GM19455 (cell line): ENCODE measurements around the gene SCLY.
"Not testable (repeated sequence)": the region's sequence is repeated elsewhere in the genome, so short reads cannot be mapped to it uniquely, and the experiment has no call there.

Source experiments
- ATAC-seq: cut with Tn5 transposase; IDR thresholded peaks from one replicate; pipeline ENCODE4 v1.9.1; 2021; ENCODE audit not compliant: unreplicated experiment

SCLY gene

DNA sequence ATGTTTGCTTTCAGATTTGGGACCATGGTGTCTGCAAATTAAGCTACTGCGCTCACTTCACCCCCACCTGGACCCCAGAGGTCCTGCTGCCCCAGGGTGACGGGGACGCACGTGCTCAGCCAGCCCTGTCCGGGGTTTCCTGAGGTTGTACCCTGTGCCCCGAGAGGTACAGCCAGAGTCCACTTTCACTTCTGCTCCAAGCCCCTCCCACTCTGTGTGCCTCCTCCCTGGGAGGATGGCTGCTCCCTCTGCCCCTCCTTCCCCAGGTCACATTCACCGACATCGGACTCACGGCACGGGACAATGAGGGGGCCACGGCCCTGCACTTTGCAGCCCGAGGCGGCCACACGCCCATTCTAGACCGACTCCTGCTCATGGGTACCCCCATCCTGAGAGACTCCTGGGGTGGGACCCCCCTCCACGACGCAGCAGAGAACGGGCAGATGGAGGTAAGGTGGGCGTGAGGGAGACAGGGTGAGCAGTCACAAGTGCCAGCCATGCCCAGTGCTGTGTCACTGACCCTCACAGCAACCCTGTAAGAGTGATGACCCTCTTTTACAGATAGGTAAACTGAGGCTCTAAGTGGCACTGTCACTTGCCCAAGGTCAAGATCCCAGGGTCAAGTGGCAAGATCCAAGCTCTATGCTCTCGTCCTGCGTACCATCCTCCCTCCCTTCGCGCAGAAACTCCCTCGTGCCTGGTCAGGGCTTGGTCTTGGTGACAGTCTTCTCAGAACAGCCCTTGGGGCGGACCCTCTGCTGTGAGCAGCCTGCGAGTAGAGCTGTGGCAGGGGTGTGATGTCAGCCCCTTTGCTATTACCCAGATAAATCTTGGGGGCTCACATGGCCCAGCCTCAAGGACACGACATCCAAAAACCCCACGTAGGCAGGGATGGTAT lies 47.0 kb downstream of the SCLY start:
- peak; percentile 56 for ATAC-seq

DNA sequence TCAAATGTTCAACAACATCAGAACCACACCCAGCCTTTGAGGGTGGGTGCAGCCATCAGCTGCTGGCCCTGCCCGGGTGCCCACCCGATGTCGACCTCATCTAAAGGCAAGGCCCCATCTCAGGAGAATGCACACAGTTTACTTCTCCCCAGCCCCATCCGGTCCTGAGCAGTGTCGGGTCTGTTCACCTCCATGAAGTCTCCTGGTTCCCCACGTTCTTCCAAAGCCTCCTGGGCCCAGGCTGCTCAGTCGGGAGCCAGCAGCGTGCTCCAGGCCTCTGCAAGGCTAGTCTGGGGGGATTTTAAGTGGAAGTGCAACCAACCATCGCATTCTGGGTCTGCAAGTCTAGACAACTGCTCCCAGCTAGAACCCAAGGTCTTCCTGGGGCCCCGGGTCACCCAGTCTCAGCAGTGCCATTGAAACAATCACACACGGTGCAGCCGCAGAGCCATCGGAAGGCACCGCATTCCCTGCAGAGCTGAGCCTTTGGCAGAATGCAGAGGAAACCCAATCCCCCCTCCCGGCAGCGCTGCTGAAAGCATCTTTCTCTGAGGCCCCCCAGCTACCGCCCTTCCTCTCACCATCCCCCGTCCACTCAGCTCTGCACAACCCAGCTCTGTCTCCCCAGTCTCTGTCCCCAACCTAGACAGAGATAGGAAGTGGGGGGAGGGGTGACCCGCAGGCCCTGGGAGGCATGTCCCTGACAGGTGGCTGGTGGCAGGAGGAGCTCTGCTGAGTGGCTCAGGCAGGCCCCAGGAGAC lies 47.8 kb downstream of the SCLY start:
- ATAC-seq: peak; percentile 58

DNA sequence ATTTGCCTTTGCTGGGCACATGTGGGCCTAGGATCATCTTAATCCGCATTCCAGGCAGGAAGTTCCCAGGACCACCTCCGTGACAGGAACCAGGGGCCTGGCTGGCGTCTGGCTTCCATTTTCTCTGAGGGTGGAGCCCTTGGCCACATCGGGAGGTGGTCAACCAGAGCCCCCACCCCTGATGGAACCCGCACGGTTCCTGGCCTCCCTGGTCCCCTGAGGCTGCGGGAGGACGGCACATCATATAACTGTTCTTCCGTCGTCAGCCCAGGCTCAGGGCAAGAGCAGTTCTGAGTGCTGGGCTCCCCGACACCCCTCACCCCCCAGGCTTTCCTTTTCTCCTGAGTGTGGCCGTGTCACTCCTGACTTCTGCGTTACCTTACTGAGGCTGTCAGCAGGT lies 52.8 kb downstream of the SCLY start:
- no peak for ATAC-seq

DNA sequence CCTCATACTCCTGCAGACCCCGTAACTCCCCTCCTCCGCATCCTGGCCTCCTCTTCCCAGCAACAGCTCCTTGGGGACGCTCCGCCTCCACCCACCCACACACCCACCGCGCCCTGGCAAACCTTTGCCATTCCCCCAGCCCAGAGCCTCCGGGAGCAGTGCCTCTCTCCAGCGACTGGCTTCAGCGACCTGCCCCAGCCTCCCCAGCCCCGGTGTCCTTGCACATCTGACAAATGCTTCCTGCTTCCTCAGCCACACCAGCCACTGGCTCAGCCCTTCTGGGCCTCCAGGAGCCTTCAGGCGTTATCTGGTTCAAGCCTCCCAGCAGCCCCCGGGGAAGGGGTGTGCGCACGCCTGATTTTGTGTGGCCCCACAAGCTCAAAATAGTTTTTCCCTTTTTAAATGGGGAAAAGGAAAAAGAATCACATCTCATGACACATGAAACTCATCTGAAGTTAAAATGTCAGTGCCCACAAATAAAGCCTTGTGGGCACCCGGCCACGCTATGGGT lies 53.6 kb downstream of the SCLY start:
- no peak for ATAC-seq

DNA sequence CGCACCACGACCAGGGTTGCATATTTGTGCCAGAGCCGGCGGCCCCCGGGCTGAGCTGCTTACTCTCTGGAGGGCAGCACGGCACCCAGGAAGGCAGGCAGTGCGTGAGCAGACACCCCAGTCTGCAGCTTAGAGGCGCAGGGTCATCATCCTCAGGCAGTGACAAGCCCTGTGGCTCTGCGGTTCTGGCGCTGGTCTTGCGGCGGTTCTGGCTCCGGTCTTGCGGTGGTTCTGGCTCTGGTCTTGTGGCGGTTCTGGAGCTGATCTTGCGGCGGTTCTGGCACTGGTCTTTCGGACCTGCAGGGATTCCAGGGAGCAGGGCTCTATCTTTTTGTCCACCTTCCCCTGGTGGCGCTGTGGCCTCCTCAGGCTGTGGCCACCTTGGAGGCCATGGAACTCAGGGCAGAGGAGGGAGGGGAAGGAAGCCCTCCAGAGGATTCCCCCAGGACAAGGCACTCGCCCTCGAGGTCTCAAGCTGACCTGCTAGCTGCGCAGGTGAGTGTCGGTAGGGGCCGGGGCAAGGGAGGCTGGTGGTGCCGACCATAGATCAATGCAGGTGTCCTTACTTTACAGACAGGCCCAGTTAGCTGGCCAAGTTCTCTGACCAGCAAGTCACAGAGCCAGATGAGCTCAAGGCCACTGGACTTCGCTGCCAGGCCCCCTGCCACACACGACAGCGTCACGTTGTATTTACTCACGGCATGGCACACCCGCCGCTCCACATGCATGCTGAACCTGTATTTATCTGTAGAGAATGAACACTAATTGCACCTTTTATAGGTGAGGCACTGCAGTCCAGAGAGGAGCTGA lies 54.3 kb downstream of the SCLY start:
- no peak for ATAC-seq

DNA sequence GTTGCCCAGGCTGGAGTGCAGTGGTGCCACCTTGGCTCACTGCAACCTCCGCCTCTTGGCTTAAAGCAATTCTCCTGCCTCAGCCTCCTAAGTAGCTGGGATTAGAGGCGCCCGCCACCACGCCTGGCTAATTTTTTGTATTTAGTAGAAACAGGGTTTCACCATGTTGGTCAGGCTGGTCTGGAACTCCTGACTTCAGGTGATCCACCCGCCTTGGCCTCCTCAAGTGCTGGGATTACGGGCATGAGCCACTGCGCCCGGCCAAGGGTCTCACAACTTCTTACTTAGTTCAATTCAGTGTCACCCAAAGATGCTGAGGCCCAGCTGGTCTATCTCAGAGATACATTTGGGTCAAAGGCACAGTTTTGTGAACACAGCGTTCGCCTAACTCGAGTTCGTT lies 54.9 kb downstream of the SCLY start:
- ATAC-seq: not testable (repeated sequence)

DNA sequence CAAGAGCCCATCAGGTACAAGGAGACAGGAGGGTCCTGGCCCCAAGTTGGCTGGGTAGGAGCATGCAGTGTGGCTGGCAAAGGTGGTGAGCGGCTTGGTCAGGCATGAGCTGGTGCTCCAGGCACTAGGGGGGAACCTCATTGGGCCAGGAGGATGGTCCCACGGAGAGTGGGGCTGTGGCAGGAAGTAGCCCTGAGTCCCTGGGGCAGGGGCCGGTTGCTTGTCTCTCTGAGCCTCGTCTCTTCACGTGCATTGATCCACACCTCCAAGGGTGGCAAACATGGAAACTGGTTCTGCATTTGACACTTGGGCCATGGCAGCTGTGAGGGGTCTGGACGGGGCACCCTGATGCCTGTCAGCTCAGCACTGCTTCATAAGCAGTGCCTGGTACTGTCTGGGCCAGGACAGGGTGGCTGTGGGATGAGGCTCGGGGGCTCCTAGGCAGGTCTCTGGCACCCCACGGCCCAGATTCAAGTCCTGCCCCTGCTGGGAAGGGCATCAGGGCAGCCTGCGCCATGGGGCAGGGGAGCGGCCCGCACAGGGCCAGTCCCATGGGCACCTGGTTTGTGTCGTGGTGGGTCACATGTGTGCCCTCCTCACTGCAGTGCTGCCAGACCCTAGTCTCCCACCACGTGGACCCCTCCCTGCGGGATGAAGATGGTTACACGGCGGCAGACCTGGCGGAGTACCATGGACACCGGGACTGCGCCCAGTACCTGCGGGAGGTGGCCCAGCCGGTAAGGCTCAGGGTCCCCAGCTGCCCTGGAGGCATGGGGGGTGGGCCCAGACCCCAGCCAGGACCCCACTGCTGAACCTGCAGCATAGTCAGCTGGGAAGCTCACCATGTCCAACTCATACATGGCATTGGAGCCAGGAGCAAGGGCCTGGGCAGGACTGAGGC lies 55.7 kb downstream of the SCLY start:
- no peak for ATAC-seq

DNA sequence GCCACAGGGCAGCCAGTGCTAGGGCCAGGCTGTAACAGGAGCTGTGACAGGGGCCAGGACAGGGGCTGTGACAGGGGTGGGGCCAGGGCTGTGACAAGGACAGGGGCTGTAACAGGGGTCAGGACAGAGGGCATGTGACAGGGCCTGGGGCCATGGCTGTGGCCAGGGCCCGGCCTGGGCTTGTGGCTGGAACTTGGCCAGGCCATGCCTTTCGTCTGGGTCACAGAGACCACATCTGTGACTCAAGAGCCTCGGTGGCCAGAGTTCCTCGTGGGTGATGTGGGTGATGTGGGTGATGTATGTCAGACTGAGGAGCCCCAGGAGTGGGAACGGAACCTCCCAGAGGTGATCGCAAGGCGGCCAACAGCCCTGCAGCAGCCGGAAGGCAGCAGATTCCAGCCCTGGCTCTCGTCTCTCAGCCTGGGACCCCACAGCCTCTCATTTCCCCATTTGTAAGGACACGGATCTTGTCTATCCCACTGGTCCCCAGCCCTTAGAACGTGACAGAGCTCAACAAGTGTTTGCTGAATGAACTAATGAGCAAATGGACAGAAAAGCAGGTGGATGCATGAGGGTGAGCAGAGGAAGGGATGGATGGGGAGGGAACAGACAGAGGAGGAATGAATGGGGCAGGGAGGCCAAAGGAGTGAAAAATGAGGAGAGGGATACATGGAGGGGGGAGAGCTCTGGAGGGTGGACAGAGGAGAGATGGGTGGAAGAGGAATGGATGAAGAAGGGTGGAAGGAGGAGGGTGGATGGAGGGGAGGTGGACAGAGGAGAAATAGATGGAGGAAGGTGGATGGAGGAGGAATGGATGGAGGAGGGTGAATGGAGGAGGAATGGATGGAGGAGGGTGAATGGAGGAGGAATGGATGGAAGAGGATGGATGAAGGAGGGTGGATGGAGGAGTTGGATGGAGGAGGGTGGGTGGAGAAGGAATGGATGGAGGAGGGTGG lies 56.7 kb downstream of the SCLY start:
- no peak for ATAC-seq

DNA sequence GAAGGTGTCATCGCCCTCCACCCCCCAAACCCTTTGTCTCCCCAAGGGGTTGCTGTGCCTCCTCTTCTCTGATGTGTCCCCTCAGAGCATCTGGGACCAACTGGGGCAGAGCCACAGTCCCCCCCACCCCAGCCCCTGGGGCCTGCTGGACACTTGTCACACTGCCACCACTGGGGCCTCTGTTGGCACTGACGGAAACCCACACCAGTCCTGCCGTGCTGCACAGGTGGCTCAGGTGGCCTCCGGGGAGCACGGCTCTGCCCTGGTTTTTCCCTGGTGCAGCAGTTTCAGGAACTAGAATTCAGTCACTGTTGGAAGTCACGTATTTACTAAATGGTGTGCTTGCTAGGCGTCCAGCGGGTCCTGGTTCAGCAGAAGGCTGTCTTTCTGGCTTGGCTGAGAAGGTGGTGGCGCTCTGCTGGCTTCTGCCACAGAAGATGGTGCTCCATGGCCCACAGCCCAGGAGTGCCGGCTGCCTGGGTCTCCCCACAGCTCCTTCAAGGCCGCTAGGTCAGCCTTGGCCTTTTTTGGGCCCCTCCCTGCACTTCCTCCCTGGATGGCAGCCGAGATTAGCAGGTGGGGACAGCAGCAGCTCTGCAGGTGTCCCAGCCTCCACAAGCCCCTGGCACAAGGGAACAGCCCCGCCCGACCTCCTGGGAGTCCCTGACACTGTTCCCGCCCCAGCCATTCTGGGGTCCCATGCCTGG lies 59.1 kb downstream of the SCLY start:
- ATAC-seq: no peak

DNA sequence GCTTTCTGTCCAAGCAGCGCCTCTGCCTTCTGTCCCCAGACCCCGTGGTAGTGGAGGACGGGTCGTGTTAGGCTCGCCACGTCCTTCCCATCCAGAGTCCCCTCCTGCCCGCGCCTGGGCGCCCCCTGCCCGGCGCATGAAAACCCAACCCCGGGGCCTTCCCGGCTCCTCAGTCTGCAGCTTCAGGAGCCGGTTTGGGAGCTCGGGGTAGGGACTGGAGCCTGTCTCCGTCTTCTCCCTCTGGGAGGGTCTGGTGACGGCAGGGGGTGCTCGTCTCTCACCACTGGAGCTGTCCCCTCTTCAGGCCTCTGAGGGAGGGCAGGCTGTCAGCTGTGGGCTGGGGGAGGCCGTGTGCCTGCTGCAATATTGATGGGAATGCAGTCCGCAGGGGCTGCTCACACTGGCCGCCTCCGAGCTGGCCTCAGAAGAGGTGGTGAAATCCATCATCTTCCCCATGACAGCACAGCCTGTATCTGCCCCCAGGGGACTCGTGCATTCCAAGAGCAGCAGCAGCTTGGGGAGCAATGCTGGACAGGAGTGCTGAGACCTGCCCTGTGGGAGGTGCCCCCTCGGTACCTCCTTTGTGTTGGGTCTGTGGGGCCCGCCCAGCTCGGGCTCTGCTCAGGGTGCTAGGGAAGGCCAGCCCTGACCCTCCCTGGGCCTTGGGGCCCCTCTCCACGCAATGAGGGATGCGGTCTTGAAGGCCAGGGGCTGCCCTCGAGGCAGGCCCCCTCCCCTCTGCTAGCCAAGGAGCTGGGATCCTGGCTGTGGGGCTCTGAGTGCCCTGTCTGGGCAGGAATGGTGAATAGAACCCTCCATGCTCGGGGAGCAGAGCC lies 59.9 kb downstream of the SCLY start:
- ATAC-seq: no peak

DNA sequence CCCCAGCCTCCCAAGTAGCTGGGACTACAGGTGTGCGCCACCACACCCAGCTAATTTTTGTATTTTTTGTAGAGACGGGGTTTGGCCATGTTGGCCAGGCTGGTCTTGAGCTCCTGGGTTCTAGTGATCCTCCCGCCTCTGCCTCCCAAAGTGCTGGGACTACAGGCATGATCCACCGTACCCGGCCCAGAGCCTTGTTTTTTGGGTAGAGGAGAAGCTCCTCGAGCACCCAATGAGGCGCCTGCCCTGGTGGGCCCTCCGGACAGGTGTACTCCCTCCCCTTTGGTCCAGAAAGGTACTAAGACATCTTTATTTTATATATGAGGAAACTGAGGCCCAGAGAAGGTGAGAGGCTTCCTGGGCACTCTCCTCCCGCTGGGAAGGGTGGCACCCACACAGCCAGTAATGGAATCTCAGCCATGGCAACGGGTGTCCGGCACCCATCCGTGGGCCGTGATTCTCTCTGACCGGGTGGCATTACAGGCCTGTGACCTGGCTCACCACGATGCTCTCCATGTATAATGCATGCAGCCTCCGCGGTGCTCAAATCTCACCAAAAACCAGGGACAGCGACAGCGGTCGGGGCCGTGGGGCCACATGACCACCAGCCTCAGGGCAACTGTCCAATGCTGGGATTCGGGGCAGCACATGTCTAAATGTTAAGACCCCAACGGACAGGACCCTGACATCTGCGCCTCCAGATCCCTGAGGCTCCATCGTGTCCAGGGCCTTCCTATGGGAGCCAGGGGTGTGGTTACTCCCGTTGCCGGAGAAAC lies 60.9 kb downstream of the SCLY start:
- ATAC-seq: no peak

DNA sequence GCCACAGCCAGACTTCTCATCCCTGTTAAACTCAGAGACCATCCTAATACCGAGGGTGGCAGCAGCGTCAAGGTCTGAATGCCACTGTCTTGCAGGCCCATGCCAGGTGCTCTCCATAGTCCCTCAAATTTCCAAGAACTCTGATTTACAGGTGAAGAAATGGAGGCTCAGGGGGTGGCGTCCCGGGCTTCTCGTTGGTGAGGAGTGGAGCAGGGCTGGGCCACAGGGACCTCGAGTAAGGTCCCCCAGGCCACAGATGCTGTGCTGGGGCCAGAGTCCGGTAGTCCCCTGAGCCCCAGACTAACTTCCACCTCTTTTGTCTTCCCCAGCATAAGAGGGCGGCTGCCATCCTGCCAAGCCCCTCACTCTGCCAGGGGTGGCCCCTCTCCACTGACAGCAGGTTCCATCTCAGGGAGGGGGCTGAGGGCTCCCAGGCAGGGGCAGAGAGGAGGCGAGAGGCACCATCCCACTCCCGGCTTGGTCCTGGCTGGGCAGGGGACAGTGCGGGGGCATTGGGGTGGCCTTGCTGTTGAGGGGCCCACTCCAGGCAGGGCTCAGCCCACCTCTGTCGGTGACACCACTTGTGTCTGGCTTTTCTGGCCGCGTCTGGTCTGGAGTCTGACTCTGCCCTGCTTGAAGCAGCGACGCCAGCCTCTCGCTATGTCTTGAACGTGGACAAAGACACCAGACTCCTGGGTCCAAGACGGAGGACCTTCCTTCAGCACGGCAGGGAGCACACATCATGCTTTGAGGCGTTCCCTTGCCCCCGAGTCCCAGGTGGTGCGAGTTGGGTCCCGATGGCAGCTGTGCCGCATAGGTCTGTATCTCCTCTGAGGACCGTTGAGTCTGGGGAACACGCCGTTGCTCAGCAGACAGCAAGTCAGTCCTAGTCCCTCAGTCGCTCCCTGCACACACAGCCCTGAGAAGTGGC lies 61.8 kb downstream of the SCLY start:
- ATAC-seq: no peak

DNA sequence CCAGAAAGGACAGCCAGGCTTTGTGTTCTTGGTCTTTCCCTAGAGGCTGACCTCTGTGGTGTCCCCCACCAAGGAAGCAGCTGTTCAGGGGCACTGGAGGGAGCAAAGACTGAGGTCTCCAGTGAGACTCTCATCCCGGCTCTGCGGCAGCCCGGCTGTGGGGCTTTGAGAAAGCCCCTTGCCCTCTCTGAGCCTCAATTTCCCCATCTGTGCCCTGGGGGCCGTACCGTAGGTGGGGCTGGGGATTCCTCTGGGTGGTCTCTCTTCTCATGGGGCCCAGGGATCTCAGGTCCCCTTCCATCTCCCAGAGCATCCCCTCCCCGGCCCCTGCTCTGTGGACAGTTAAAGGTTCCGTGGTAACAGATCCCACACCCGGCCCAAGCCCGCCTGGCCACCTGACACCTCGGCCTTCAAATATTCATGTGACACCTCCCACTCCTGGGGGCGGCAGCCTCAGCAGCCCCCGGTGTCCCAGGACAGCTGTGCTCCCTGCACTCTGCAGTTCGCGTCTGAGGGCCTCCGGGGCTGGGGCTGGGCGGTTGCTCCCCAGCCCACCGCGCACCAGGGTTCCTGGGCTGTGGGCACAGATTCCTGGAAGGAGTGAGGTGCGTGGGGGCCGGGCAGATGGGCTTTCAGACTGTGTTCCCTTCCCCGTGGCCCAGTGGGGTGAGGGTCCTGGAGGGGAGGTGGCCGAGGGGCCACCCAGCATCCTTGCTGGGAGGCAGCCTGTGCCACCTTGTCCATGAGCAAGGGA lies 62.6 kb downstream of the SCLY start:
- no peak for ATAC-seq

DNA sequence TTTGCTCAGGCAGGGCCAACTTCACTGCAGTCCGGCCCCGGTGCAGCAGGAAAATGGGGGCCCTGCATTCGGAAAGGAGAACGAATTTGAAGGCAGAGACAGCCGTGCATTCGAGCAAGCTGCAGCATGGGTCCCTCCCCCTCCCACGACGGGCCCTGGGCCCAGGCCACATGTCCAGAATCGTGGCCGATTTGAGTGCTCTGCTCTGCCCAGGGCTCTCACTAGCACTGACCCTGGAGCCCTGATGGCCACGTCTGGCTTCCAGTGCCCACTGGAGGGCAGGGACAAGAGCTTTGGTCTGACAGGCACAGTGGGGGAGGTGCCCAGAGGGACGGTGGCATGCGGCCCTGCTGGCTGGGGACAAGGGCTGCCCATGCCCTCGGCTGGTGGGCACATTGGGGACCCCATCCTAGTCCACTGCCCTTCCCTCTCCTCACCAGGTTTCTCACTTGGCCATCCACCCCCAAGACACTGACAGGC lies 63.2 kb downstream of the SCLY start:
- ATAC-seq: no peak
